ENCODE data around the gene CCDC97. TPM values are rescaled to one million over a fixed set of nuclear protein-coding genes. Genes with fewer than 3 reads are reported as not detected.
"Not testable (repeated sequence)": the region's sequence is repeated elsewhere in the genome, so short reads cannot be mapped to it uniquely, and the experiment has no call there.

Gene CCDC97
- total and polyA plus RNA-seq, 10 donors, result 12.7 to 38.2 (median 23.9) TPM

DNA sequence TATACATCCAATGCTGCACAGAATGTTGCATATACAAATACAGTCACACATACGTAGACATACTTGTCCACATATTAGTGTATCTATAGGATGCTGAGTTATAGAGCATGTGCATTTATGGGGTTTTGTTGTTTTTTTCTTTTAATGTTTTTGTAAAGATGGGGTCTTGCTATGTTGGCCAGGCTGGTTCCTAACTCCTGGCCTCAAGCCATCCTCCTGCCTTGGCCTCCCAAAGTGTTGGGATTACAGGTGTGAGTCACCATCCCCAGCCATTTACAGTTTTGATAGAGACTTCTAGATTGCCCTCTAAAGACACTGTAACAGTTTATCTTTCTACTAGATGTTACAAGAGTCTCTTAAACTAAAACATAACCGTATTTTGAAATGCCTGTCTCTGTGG lies 31.5 kb upstream of the CCDC97 start:
- Histone ChIP-seq H3K27me3 (replicated peaks in 1 of 7) (no peaks in the 10 kb centered on the region), H3K4me1 (peaks cover 0 to 10% (median 0%) of the 10 kb centered on the region in 6 donors), H3K27ac (no peak overlapping the region), H3K9me3 (no peaks in the 10 kb centered on the region), H3K36me3 (peaks cover 15 to 100% (median 98%) of the 10 kb centered on the region in 6 donors), H3K4me3 (no peak overlapping the region)
- no peak for DNase-seq
- WGBS, 5 donors, result 93 to 100% (median 95%) methylated on average over 2 of the region's 2 CpGs
- intact Hi-C loops (cut with DNase I; ENCODE audit: low total_unique reads), result no loop called here
- TF ChIP-seq POLR2AphosphoS5 (IDR thresholded peaks at IDR 0.05) (no peak), POLR2A (IDR thresholded peaks at IDR 0.05) (no peak)
- TF ChIP-seq, protein P1, sequence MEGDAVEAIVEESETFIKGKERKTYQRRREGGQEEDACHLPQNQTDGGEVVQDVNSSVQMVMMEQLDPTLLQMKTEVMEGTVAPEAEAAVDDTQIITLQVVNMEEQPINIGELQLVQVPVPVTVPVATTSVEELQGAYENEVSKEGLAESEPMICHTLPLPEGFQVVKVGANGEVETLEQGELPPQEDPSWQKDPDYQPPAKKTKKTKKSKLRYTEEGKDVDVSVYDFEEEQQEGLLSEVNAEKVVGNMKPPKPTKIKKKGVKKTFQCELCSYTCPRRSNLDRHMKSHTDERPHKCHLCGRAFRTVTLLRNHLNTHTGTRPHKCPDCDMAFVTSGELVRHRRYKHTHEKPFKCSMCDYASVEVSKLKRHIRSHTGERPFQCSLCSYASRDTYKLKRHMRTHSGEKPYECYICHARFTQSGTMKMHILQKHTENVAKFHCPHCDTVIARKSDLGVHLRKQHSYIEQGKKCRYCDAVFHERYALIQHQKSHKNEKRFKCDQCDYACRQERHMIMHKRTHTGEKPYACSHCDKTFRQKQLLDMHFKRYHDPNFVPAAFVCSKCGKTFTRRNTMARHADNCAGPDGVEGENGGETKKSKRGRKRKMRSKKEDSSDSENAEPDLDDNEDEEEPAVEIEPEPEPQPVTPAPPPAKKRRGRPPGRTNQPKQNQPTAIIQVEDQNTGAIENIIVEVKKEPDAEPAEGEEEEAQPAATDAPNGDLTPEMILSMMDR (IDR thresholded peaks at IDR 0.05 in 8 of 11, conservative IDR thresholded peaks at IDR 0.05 in 3 of 11), result no peak

DNA sequence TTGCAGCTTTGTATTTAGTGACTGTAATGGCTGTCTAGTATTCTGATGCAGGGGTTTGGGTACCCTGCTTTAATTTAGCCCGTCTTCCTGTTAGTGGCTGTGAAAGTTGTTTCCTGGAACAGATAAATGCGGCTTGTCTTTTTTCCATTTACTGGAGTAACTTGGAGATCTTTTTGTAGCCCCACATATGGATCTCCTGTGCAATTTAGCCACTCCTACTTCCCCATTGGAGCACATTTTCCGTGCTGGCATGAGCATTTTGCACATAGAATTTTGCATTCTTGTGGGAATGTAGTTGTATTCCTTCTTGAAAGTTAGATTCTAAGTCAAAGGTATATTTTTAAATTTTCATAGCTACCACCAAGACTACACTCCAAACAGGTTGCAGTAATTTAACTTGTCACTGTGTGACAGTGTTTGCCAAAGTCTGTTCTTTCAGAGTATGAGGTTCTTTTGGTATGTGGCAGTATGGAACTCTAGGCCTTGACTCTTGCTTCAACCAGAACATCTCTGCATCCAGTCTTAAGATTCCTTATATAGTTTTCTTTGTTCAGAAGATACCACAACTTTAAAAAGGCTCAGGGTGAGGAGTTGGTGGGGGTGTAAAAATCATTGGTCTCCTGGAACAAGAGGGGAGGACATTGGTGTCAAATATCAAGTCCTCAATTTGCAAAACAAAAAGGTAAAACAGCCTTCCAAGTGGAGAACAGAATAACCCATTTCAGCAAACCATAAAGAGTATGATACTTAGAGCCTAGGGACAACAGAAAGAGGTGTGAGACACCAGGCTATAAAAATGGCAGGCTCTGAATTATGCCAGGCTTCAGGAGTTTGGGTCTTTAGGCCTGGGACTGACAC lies 21.1 kb upstream of the CCDC97 start:
- Histone ChIP-seq H3K4me1 (peaks cover 0 to 6% (median 0%) of the 10 kb centered on the region in 6 donors), H3K9me3 (no peaks in the 10 kb centered on the region), H3K36me3 (peaks cover 14 to 100% (median 97%) of the 10 kb centered on the region in 6 donors), H3K27me3 (replicated peaks in 1 of 7) (no peaks in the 10 kb centered on the region), H3K27ac (no peak overlapping the region), H3K4me3 (no peak overlapping the region)
- 86 to 93% (median 88%) methylated on average over 3 of the region's 3 CpGs for WGBS, 5 donors
- intact Hi-C loops (cut with DNase I; ENCODE audit: low total_unique reads), result no loop called here
- TF ChIP-seq POLR2AphosphoS5 (IDR thresholded peaks at IDR 0.05) (no peak), POLR2A (IDR thresholded peaks at IDR 0.05) (no peak)
- TF ChIP-seq, protein P1 (IDR thresholded peaks at IDR 0.05 in 8 of 11, conservative IDR thresholded peaks at IDR 0.05 in 3 of 11), result no peak
- DNase-seq, result no peak

DNA sequence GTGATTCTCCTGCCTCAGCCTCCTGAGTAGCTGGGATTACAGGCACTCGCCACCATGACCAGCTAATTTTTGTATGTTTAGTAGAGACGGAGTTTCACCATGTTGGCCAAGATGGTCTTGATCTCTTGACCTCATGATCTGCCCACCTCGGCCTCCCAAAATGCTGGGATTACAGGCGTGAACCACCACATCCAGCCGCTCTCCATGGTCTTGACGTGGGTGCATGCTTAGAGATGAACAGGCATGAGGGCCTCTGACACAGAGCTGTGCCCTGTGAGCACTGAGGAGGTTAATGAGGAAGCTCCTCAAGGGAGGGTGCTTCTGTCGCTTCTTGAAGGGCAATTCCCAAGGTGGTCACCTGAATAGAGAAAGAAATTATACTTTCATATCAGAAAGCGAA lies 20.2 kb upstream of the CCDC97 start:
- H3K36me3 ChIP-seq, result peaks cover 10 to 100% (median 97%) of the 10 kb centered on the region in 6 donors
- H3K9me3 ChIP-seq; H3K27ac ChIP-seq; H3K4me3 ChIP-seq; DNase-seq; intact Hi-C loops (cut with DNase I; ENCODE audit: low total_unique reads); H3K4me1 ChIP-seq; H3K27me3 ChIP-seq (replicated peaks in 1 of 7): not testable (repeated sequence)
- WGBS, 5 donors, result 88 to 97% (median 96%) methylated on average over 8 of the region's 8 CpGs

DNA sequence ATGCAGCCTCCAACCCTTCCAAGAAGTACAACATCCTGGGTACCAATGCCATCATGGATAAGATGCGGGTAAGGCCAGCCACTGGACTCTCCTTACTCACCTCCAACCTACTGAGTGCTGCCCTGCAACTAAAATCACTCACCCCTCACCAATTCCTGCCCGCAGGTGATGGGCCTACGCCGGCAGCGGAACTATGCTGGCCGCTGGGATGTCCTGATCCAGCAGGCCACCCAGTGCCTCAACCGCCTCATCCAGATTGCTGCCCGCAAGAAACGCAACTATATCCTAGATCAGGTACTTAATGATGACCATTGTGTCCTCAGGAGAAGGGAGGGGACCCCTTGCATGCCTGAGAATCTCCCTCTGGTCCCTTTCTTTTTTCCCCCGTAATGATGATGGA lies 15.6 kb upstream of the CCDC97 start:
- H3K9me3 ChIP-seq, result no peaks in the 10 kb centered on the region
- H3K27me3 ChIP-seq (replicated peaks in 1 of 7), result no peaks in the 10 kb centered on the region
- no peak overlapping the region for H3K4me3 ChIP-seq
- TF ChIP-seq, protein P1 (IDR thresholded peaks at IDR 0.05 in 8 of 11, conservative IDR thresholded peaks at IDR 0.05 in 3 of 11), result no peak
- TF ChIP-seq POLR2AphosphoS5 (IDR thresholded peaks at IDR 0.05), result peak in 2 of 3 donors; percentile 23 to 48
- peaks cover 10 to 100% (median 97%) of the 10 kb centered on the region in 6 donors for H3K36me3 ChIP-seq
- peak overlapping the region in 1 of 8 donors; percentile 1 for H3K27ac ChIP-seq
- intact Hi-C loops (cut with DNase I; ENCODE audit: low total_unique reads), result no loop called here
- H3K4me1 ChIP-seq, result peaks cover 22 to 41% (median 35%) of the 10 kb centered on the region in 6 donors
- no peak for DNase-seq
- 95 to 100% (median 98%) methylated on average over 9 to 10 of the region's 10 CpGs for WGBS, 5 donors

Data from spleen (tissue), 11 donors.